GM12878 (cell line): ENCODE data around the gene SLIRP. TPM values are rescaled to one million over a fixed set of nuclear protein-coding genes. Genes with fewer than 3 reads are reported as not detected.

Source experiments
- BCL11A ChIP-seq: IDR thresholded peaks from 2 replicates; pipeline ENCODE4 v1.6.1; 2011; ENCODE audit warnings: low read depth, low read length
- BCL3 ChIP-seq: IDR thresholded peaks from 2 replicates; pipeline ENCODE4 v1.6.1; 2011; ENCODE audit warnings: borderline replicate concordance, low read depth, mild to moderate bottlenecking, moderate library complexity, low read length; ENCODE audit not compliant: insufficient read depth, poor library complexity, severe bottlenecking
- CBX5 ChIP-seq: sonication (generic); IDR thresholded peaks from 2 replicates; pipeline ENCODE4 v1.6.1; 2016; ENCODE audit warnings: low read depth, moderate library complexity, mild to moderate bottlenecking, inconsistent platforms
- DPF2 ChIP-seq: fragments of 450-650 bp; IDR thresholded peaks from 2 replicates; pipeline ENCODE4 v1.6.1; 2017; ENCODE audit warnings: mild to moderate bottlenecking
- ESRRA ChIP-seq: IDR thresholded peaks from 2 replicates; pipeline ENCODE4 v1.6.1; 2012; ENCODE audit warnings: mild to moderate bottlenecking, low read length, improper control_type of control experiment
- GATAD2B ChIP-seq: fragments of 450-650 bp; conservative IDR thresholded peaks from 2 replicates; pipeline ENCODE4 v1.6.1; 2017; ENCODE audit warnings: low read depth, mild to moderate bottlenecking, moderate library complexity
- HDAC2 ChIP-seq: fragments of 200-600 bp; sonication (generic); IDR thresholded peaks from 2 replicates; pipeline ENCODE4 v1.6.1; 2017
- HSF1 ChIP-seq: fragments of 150-350 bp; IDR thresholded peaks from 2 replicates; pipeline ENCODE4 v1.6.1; 2014; ENCODE audit warnings: mild to moderate bottlenecking, low read depth, low read length
- MEF2A ChIP-seq: IDR thresholded peaks from 2 replicates; pipeline ENCODE4 v1.6.1; 2011; ENCODE audit warnings: low read depth, mild to moderate bottlenecking, low read length, moderate library complexity; ENCODE audit not compliant: insufficient read depth
- NFYB ChIP-seq: IDR thresholded peaks from 2 replicates; pipeline ENCODE4 v1.6.1; 2011; ENCODE audit warnings: low read depth, mild to moderate bottlenecking, low read length, improper control_type of control experiment, moderate library complexity; ENCODE audit not compliant: insufficient read depth
- PRDM15 ChIP-seq: fragments of 450-650 bp; formaldehyde crosslinking; IDR thresholded peaks from 2 replicates; pipeline ENCODE4 v1.4.0; 2020; ENCODE audit warnings: mild to moderate bottlenecking, moderate library complexity
- RAD51 ChIP-seq: fragments of 450-650 bp; IDR thresholded peaks from 2 replicates; pipeline ENCODE4 v1.6.1; 2016; ENCODE audit warnings: moderate library complexity, mild to moderate bottlenecking, inconsistent platforms
- RFX5 ChIP-seq: IDR thresholded peaks from 2 replicates; pipeline ENCODE4 v1.6.1; 2011; ENCODE audit warnings: low read depth, low read length, improper control_type of control experiment
- SIX5 ChIP-seq: IDR thresholded peaks from 2 replicates; pipeline ENCODE4 v1.6.1; 2011; ENCODE audit warnings: mild to moderate bottlenecking, low read depth, low read length, moderate library complexity; ENCODE audit not compliant: severe bottlenecking
- SREBF1 ChIP-seq: IDR thresholded peaks from 2 replicates; pipeline ENCODE4 v1.6.1; 2012; ENCODE audit warnings: mild to moderate bottlenecking, low read length
- STAT3 ChIP-seq: IDR thresholded peaks from 2 replicates; pipeline ENCODE4 v1.6.1; 2011; ENCODE audit warnings: low read depth, low read length, improper control_type of control experiment
- TCF3 ChIP-seq: IDR thresholded peaks from 2 replicates; pipeline ENCODE4 v1.6.1; 2012; ENCODE audit warnings: low read depth, mild to moderate bottlenecking, low read length, borderline replicate concordance; ENCODE audit not compliant: insufficient read depth
- TCF7 ChIP-seq: IDR thresholded peaks from 2 replicates; pipeline ENCODE4 v1.6.1; 2014; ENCODE audit warnings: antibody characterized with exemption, borderline replicate concordance
- YY1 ChIP-seq: IDR thresholded peaks from 2 replicates; pipeline ENCODE4 v1.6.1; 2011; ENCODE audit warnings: low read depth, mild to moderate bottlenecking, low read length
- ZNF592 ChIP-seq: fragments of 450-650 bp; IDR thresholded peaks from 2 replicates; pipeline ENCODE4 v1.6.1; 2017; ENCODE audit warnings: mild to moderate bottlenecking, moderate library complexity
- ZNF622 ChIP-seq: fragments of 450-650 bp; IDR thresholded peaks from 2 replicates; pipeline ENCODE4 v1.6.1; 2017; ENCODE audit warnings: mild to moderate bottlenecking, inconsistent platforms
- polyA plus RNA-seq, 11 experiments: library from polyadenylated mRNA; depleted of rRNA in 4 of 11; unstranded in 6 of 11; stranded (reverse) in 5 of 11; fragments of >200 nt; fragmentation: Nextera tagmentation in 4 of 11; fragmentation: Illumina TruSeq in 1 of 11; extraction: Ambion mirVana in 4 of 11; extraction: Trizol in 1 of 11; gene quantifications; 1 replicate in 1 of 11; 2 replicates in 10 of 11; pipeline versions ENCODE4 v1.2.1 to v1.2.3, GENCODE V29; 2011 to 2016; ENCODE audit warnings: inconsistent platforms in 2 of 11, missing spikeins in 2 of 11, low read depth in 1 of 11
- total RNA-seq, 4 experiments: library from RNA; depleted of rRNA in 3 of 4; stranded (reverse); fragments of >200 nt in 3 of 4; fragmentation: Illumina TruSeq in 1 of 4; extraction: Trizol in 1 of 4; gene quantifications; 2 replicates each; pipeline versions ENCODE4 v1.2.1 to v1.2.3, GENCODE V29; 2013 to 2021

SLIRP gene
- total and polyA plus RNA-seq, 10 of the 15 experiments (the other 5 are each of a cell fraction or from before 2014, with no cell fraction given) = 196 to 1,510 (median 596) TPM

- TF ChIP-seq YY1 (peak; percentile 99), RAD51 (no peak), ESRRA (peak; percentile 82; the same call in 1 of the 2 replicates), SREBF1 (peak; percentile 91), MEF2A (0 out of 2 replicates have a peak, but pooled peaks have one; percentile 31), TCF7 (no peak), ZNF592 (no peak), STAT3 (no peak), SIX5 (peak; percentile 69), TCF3 (no peak), BCL3 (no peak), DPF2 (no peak), BCL11A (no peak), RFX5 (no peak), HSF1 (no peak), HDAC2 (peak; percentile 86; the same call in 1 of the 2 replicates), ZNF622 (no peak), GATAD2B (no peak), NFYB (no peak), CBX5 (0 out of 2 replicates have a peak, but pooled peaks have one; percentile 62), PRDM15 (CRISPR knock-in tag) (no peak)
Observed at GRCh38 chr14:77707724-77708408, at the start of gene SLIRP, which contains the start of gene ALKBH1 (continued).
